HL-60 (cell line): ENCODE data around the gene RASSF8.

ENCODE experiments used
- GABPA ChIP-seq: IDR thresholded peaks from 2 replicates; pipeline ENCODE4 v1.6.1; 2012; ENCODE audit warnings: low read depth
- POLR2AphosphoS5 ChIP-seq: IDR thresholded peaks from 2 replicates; pipeline ENCODE4 v1.6.1; 2012; ENCODE audit warnings: low read depth
- REST ChIP-seq: IDR thresholded peaks from 2 replicates; pipeline ENCODE4 v1.6.1; 2012; ENCODE audit warnings: low read depth; ENCODE audit not compliant: insufficient replicate concordance
- SPI1 ChIP-seq: IDR thresholded peaks from 2 replicates; pipeline ENCODE4 v1.6.1; 2012; ENCODE audit warnings: low read depth, mild to moderate bottlenecking, borderline replicate concordance
- TF ChIP-seq, protein P1 (sequence below): IDR thresholded peaks from one replicate; pipeline ENCODE4 v1.5.1; 2011; ENCODE audit warnings: low read length, control low read depth, inconsistent platforms; ENCODE audit not compliant: insufficient read depth

DNA sequence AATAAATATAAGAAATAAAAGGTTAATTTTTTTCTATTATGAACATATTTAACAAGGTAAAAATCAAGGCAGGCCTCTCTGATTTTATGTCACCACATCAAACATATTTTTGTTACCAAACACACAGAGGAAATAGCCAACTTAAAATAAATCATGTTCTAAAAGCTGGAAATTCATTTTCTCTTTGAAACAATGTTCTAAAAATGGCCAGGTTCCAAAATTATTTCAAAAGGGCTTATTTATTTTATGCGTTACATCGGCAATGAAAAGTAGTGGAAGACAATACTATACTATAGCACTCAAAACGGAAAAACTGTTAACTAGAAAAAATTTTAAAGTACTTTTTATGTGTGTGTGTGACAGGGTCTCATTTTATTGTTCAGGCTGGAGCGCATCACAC, 24.0 kb upstream of the RASSF8 start:
- TF ChIP-seq, protein P1, sequence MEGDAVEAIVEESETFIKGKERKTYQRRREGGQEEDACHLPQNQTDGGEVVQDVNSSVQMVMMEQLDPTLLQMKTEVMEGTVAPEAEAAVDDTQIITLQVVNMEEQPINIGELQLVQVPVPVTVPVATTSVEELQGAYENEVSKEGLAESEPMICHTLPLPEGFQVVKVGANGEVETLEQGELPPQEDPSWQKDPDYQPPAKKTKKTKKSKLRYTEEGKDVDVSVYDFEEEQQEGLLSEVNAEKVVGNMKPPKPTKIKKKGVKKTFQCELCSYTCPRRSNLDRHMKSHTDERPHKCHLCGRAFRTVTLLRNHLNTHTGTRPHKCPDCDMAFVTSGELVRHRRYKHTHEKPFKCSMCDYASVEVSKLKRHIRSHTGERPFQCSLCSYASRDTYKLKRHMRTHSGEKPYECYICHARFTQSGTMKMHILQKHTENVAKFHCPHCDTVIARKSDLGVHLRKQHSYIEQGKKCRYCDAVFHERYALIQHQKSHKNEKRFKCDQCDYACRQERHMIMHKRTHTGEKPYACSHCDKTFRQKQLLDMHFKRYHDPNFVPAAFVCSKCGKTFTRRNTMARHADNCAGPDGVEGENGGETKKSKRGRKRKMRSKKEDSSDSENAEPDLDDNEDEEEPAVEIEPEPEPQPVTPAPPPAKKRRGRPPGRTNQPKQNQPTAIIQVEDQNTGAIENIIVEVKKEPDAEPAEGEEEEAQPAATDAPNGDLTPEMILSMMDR = no peak
- TF ChIP-seq POLR2AphosphoS5 = no peak
- TF ChIP-seq REST = no peak
- no peak for TF ChIP-seq SPI1
- TF ChIP-seq GABPA = no peak
